Neural cell (in vitro differentiated cells): ENCODE measurements around the gene ENAH. TPM values are rescaled to one million over a fixed set of nuclear protein-coding genes. Genes with fewer than 3 reads are reported as not detected.
A peak's percentile ranks its signal among the peaks of the same experiment; 100 is the strongest.

Source experiments
- H2AFZ ChIP-seq: fragments of 200-600, 300-800 bp; sonication (generic), shearing (Covaris generic); 2 replicates; pipeline ENCODE4 v1.6.0; 2014; ENCODE audit warnings: low read depth, mild to moderate bottlenecking, antibody characterized with exemption, low read length, moderate library complexity
- H3F3A ChIP-seq: fragments of 200-600 bp; shearing (Covaris generic); 2 replicates; pipeline ENCODE4 v1.6.1; 2016; ENCODE audit warnings: mild to moderate bottlenecking, moderate library complexity, mixed read lengths, antibody characterized with exemption, low read length; ENCODE audit not compliant: insufficient read depth, poor library complexity, severe bottlenecking
- H3K27ac ChIP-seq: fragments of 200-600, 300-800 bp; sonication (generic), shearing (Covaris generic); 2 replicates; pipeline ENCODE4 v1.5.1; 2014; ENCODE audit warnings: mild to moderate bottlenecking, low read length, moderate library complexity
- H3K27me3 ChIP-seq: fragments of 300-800, 200-600 bp; sonication (generic), shearing (Covaris generic); 2 replicates; pipeline ENCODE4 v1.6.0; 2014; ENCODE audit warnings: mild to moderate bottlenecking, low read depth, low read length, moderate library complexity; ENCODE audit not compliant: insufficient read depth
- H3K36me3 ChIP-seq: fragments of 300-800, 200-600 bp; sonication (generic), shearing (Covaris generic); 2 replicates; pipeline ENCODE4 v1.5.1; 2014; ENCODE audit warnings: mild to moderate bottlenecking, antibody characterized with exemption, low read length, moderate library complexity; ENCODE audit not compliant: insufficient read depth
- H3K4me2 ChIP-seq: fragments of 300-800, 200-600 bp; sonication (generic), shearing (Covaris generic); 2 replicates; pipeline ENCODE4 v1.6.0; 2014; ENCODE audit warnings: mild to moderate bottlenecking, low read length
- H3K4me3 ChIP-seq: fragments of 300-800, 200-600 bp; sonication (generic), shearing (Covaris generic); 2 replicates; pipeline ENCODE4 v1.5.1; 2014; ENCODE audit warnings: mild to moderate bottlenecking, low read length, moderate library complexity
- H3K79me2 ChIP-seq: fragments of 200-600 bp; shearing (Covaris generic); replicated peaks from 2 replicates; pipeline ENCODE4 v1.6.0; 2014; ENCODE audit warnings: mild to moderate bottlenecking, low read length, moderate library complexity; ENCODE audit not compliant: insufficient read depth
- H3K9ac ChIP-seq: fragments of 300-800, 200-600 bp; sonication (generic), shearing (Covaris generic); 2 replicates; pipeline ENCODE4 v1.6.1; 2016; ENCODE audit warnings: mild to moderate bottlenecking, low read length, mixed read lengths
- H3K9me2 ChIP-seq: fragments of 200-600 bp; shearing (Covaris generic); 2 replicates; pipeline ENCODE4 v1.6.1; 2016; ENCODE audit warnings: mild to moderate bottlenecking, low read length, mixed read lengths; ENCODE audit not compliant: insufficient read depth
- H3K9me3 ChIP-seq: fragments of 200-600, 300-800 bp; sonication (generic), shearing (Covaris generic); 2 replicates; pipeline ENCODE4 v1.6.1; 2016; ENCODE audit warnings: mild to moderate bottlenecking, mixed run types, low read length, moderate library complexity, mixed read lengths
- H4K20me1 ChIP-seq: fragments of 200-600 bp; shearing (Covaris generic); 2 replicates; pipeline ENCODE4 v1.6.1; 2016; ENCODE audit warnings: mild to moderate bottlenecking, mixed run types; ENCODE audit not compliant: insufficient read depth
- EP300 ChIP-seq: fragments of 450-650 bp; conservative IDR thresholded peaks from 2 replicates; pipeline ENCODE4 v1.6.1; 2014; ENCODE audit warnings: antibody characterized with exemption, mild to moderate bottlenecking, moderate library complexity; ENCODE audit not compliant: poor library complexity, severe bottlenecking
- EZH2 ChIP-seq: fragments of 200-600, 300-800 bp; shearing (Covaris generic), sonication (generic); IDR thresholded peaks from 2 replicates; pipeline ENCODE4 v1.6.1; 2014; ENCODE audit warnings: antibody characterized with exemption, low read length, borderline replicate concordance, mild to moderate bottlenecking; ENCODE audit not compliant: insufficient read depth, poor library complexity, severe bottlenecking
- MXI1 ChIP-seq: fragments of 450-650 bp; conservative IDR thresholded peaks from 2 replicates; pipeline ENCODE4 v1.6.1; 2014; ENCODE audit warnings: antibody characterized with exemption, mild to moderate bottlenecking; ENCODE audit not compliant: poor library complexity, severe bottlenecking
- POLR2AphosphoS5 ChIP-seq: IDR thresholded peaks from 2 replicates; pipeline ENCODE4 v1.6.1; 2012
- RAD21 ChIP-seq: fragments of 450-650 bp; conservative IDR thresholded peaks from 2 replicates; pipeline ENCODE4 v1.6.1; 2014; ENCODE audit warnings: antibody characterized with exemption, mild to moderate bottlenecking, moderate library complexity
- SMC3 ChIP-seq: fragments of 450-650 bp; conservative IDR thresholded peaks from 2 replicates; pipeline ENCODE4 v1.6.1; 2014; ENCODE audit warnings: antibody characterized with exemption, mild to moderate bottlenecking, moderate library complexity; ENCODE audit not compliant: poor library complexity
- TAF1 ChIP-seq: IDR thresholded peaks from 2 replicates; pipeline ENCODE4 v1.6.1; 2012; ENCODE audit warnings: low read depth
- polyA plus RNA-seq: library from polyadenylated mRNA; depleted of rRNA; stranded (reverse); fragments of >200 nt; gene quantifications from 2 replicates; pipeline ENCODE4 v1.2.3, GENCODE V29; 2014
- TF ChIP-seq, protein P1 (sequence below): IDR thresholded peaks from 2 replicates; pipeline ENCODE4 v1.6.1; 2012; ENCODE audit warnings: borderline replicate concordance
- TF ChIP-seq, protein P2 (sequence below): fragments of 450-650 bp; IDR thresholded peaks from 2 replicates; pipeline ENCODE4 v1.5.1; 2014; ENCODE audit warnings: antibody characterized with exemption, mild to moderate bottlenecking, moderate library complexity; ENCODE audit not compliant: poor library complexity, severe bottlenecking

The ENAH gene
- polyA plus RNA-seq, 1 donor from 2014 or later, result 58.4 TPM

DNA sequence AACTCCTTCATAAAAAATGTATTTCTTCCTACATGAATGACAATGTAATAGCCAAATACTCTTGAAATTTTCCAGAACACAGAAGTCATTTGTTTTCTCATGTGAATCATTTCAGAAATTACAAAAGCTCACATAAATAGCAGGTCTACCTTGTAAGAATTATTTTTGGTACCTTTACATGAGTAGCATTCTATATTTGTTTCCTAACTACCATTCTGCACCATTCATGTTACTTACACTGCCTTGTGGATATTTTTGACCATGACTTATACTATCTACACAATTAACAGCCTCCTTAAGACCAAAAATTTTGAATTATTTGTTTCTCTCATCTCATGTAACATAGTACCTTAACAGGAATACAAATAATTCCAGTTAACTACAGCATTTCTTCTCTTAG lies 109.6 kb downstream of the ENAH start:
- Histone ChIP-seq H3K36me3 (no peaks in the 10 kb centered on the region), H3K9ac (peak overlapping the region; percentile 36), H2AFZ (no peak overlapping the region), H4K20me1 (no peaks in the 10 kb centered on the region), H3K4me3 (peak overlapping the region; percentile 56), H3K27ac (peak overlapping the region; percentile 68), H3K79me2 (peaks cover 37% of the 10 kb centered on the region), H3F3A (peaks cover 20% of the 10 kb centered on the region), H3K27me3 (no peaks in the 10 kb centered on the region), H3K9me3 (no peaks in the 10 kb centered on the region), H3K9me2 (no peaks in the 10 kb centered on the region), H3K4me2 (peak overlapping the region; percentile 76)
- no peak for TF ChIP-seq SMC3
- no peak for TF ChIP-seq MXI1
- TF ChIP-seq TAF1, result no peak
- TF ChIP-seq, protein P1, sequence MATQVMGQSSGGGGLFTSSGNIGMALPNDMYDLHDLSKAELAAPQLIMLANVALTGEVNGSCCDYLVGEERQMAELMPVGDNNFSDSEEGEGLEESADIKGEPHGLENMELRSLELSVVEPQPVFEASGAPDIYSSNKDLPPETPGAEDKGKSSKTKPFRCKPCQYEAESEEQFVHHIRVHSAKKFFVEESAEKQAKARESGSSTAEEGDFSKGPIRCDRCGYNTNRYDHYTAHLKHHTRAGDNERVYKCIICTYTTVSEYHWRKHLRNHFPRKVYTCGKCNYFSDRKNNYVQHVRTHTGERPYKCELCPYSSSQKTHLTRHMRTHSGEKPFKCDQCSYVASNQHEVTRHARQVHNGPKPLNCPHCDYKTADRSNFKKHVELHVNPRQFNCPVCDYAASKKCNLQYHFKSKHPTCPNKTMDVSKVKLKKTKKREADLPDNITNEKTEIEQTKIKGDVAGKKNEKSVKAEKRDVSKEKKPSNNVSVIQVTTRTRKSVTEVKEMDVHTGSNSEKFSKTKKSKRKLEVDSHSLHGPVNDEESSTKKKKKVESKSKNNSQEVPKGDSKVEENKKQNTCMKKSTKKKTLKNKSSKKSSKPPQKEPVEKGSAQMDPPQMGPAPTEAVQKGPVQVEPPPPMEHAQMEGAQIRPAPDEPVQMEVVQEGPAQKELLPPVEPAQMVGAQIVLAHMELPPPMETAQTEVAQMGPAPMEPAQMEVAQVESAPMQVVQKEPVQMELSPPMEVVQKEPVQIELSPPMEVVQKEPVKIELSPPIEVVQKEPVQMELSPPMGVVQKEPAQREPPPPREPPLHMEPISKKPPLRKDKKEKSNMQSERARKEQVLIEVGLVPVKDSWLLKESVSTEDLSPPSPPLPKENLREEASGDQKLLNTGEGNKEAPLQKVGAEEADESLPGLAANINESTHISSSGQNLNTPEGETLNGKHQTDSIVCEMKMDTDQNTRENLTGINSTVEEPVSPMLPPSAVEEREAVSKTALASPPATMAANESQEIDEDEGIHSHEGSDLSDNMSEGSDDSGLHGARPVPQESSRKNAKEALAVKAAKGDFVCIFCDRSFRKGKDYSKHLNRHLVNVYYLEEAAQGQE, result no peak
- TF ChIP-seq EZH2, result no peak
- TF ChIP-seq, protein P2, sequence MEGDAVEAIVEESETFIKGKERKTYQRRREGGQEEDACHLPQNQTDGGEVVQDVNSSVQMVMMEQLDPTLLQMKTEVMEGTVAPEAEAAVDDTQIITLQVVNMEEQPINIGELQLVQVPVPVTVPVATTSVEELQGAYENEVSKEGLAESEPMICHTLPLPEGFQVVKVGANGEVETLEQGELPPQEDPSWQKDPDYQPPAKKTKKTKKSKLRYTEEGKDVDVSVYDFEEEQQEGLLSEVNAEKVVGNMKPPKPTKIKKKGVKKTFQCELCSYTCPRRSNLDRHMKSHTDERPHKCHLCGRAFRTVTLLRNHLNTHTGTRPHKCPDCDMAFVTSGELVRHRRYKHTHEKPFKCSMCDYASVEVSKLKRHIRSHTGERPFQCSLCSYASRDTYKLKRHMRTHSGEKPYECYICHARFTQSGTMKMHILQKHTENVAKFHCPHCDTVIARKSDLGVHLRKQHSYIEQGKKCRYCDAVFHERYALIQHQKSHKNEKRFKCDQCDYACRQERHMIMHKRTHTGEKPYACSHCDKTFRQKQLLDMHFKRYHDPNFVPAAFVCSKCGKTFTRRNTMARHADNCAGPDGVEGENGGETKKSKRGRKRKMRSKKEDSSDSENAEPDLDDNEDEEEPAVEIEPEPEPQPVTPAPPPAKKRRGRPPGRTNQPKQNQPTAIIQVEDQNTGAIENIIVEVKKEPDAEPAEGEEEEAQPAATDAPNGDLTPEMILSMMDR, result no peak
- no peak for TF ChIP-seq POLR2AphosphoS5
- no peak for TF ChIP-seq EP300
- no peak for TF ChIP-seq RAD21

DNA sequence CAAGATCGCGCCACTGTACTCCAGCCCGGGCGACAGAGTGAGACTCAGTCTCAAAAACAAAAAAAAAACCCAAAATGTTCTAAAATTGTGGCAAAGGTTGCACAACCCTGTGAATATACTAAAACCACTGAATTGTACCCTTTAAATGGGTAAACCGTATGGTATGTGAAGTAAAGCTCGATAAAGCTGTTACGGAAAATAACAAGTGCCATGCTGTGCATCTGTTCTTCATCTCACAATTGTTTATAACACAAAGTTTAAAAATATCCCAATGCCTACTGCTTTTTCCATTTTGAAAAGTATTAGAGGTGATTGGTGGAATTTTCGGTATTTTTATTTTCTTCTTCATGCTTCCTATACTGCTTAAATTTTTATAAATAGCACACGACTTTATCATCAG lies 111.5 kb downstream of the ENAH start:
- H3K4me2 ChIP-seq, result no peak overlapping the region
- no peak overlapping the region for H2AFZ ChIP-seq
- no peaks in the 10 kb centered on the region for H3K27me3 ChIP-seq
- H3K9me2 ChIP-seq, result no peaks in the 10 kb centered on the region
- TF ChIP-seq MXI1 (no peak), TAF1 (no peak)
- TF ChIP-seq, protein P2, result no peak
- no peaks in the 10 kb centered on the region for H3K36me3 ChIP-seq
- peaks cover 23% of the 10 kb centered on the region for H3F3A ChIP-seq
- no peak overlapping the region for H3K27ac ChIP-seq
- H4K20me1 ChIP-seq, result no peaks in the 10 kb centered on the region
- H3K9me3 ChIP-seq, result no peaks in the 10 kb centered on the region
- no peak overlapping the region for H3K9ac ChIP-seq
- H3K4me3 ChIP-seq, result no peak overlapping the region
- H3K79me2 ChIP-seq, result peaks cover 30% of the 10 kb centered on the region
